Parathyroid adenoma (tissue), 2 donors: ENCODE data around the gene JDP2.

ENCODE experiments used
- H2AFZ ChIP-seq: fragments of 300-600 bp; sonication (generic); one replicate; pipeline ENCODE4 v1.7.0; 2017; ENCODE audit warnings: antibody characterized with exemption, mild to moderate bottlenecking
- H3K27ac ChIP-seq: fragments of 300-600 bp; sonication (generic); one replicate; pipeline ENCODE4 v1.7.0; 2017
- H3K27me3 ChIP-seq: fragments of 300-600 bp; sonication (generic); one replicate; pipeline ENCODE4 v1.7.0; 2017; ENCODE audit warnings: low read length; ENCODE audit not compliant: control insufficient read depth, insufficient read depth
- H3K36me3 ChIP-seq: fragments of 300-600 bp; sonication (generic); one replicate; pipeline ENCODE4 v1.7.0; 2017; ENCODE audit warnings: low read length; ENCODE audit not compliant: control insufficient read depth, insufficient read depth
- H3K4me1 ChIP-seq: fragments of 300-600 bp; sonication (generic); one replicate; pipeline ENCODE4 v1.7.0; 2017; ENCODE audit warnings: control low read depth
- H3K4me2 ChIP-seq: fragments of 300-600 bp; sonication (generic); one replicate; pipeline ENCODE4 v1.7.0; 2017; ENCODE audit warnings: low read length
- H3K4me3 ChIP-seq: fragments of 300-600 bp; sonication (generic); one replicate; pipeline ENCODE4 v1.7.0; 2017; ENCODE audit warnings: low read depth, low read length
- H3K79me2 ChIP-seq: fragments of 300-600 bp; sonication (generic); one replicate; pipeline ENCODE4 v1.7.0; 2017; ENCODE audit warnings: control low read depth
- H3K9ac ChIP-seq: fragments of 300-600 bp; sonication (generic); one replicate; pipeline ENCODE4 v1.7.0; 2017; ENCODE audit warnings: mild to moderate bottlenecking
- H3K9me3 ChIP-seq: fragments of 300-600 bp; sonication (generic); one replicate; pipeline ENCODE4 v1.7.0; 2017; ENCODE audit warnings: low read length; ENCODE audit not compliant: control insufficient read depth
- TF ChIP-seq, protein P1 (sequence below): fragments of 300-600 bp; sonication (generic); IDR thresholded peaks from one replicate; pipeline ENCODE4 v1.7.0; 2017; ENCODE audit warnings: antibody characterized with exemption, mild to moderate bottlenecking
- donor health status: primary hyperparathyroidism.

The JDP2 gene

DNA sequence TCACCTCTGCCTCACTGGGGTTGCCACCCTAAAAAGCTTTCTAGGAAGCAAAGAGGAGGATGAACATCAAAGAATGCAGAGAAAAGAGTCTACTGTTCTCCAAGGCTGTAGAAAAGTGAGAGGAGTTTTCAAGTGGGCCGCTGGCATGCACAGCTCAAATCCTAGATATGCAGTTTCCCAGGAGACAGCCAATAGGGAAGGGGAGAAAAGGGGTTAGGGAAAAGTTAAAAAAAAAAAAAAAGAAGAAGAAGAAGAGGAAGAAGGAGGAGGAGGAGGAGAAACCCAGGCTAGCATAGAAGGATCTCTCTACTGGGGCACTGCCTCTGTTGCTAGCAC is 95.1 kb downstream of the JDP2 start:
- Histone ChIP-seq H3K9ac (peak overlapping the region; percentile 47), H3K27ac (peak overlapping the region; percentile 95)

More for the DNA sequence above, 95.1 kb downstream of the JDP2 start:
- peaks cover 53% of the 10 kb centered on the region for H3K4me1 ChIP-seq
- TF ChIP-seq, protein P1, sequence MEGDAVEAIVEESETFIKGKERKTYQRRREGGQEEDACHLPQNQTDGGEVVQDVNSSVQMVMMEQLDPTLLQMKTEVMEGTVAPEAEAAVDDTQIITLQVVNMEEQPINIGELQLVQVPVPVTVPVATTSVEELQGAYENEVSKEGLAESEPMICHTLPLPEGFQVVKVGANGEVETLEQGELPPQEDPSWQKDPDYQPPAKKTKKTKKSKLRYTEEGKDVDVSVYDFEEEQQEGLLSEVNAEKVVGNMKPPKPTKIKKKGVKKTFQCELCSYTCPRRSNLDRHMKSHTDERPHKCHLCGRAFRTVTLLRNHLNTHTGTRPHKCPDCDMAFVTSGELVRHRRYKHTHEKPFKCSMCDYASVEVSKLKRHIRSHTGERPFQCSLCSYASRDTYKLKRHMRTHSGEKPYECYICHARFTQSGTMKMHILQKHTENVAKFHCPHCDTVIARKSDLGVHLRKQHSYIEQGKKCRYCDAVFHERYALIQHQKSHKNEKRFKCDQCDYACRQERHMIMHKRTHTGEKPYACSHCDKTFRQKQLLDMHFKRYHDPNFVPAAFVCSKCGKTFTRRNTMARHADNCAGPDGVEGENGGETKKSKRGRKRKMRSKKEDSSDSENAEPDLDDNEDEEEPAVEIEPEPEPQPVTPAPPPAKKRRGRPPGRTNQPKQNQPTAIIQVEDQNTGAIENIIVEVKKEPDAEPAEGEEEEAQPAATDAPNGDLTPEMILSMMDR, result no peak
- H3K27me3 ChIP-seq, result no peaks in the 10 kb centered on the region
- H3K4me3 ChIP-seq, result peak overlapping the region; percentile 59
- peak overlapping the region; percentile 92 for H2AFZ ChIP-seq
- peaks cover 33% of the 10 kb centered on the region for H3K79me2 ChIP-seq
- no peaks in the 10 kb centered on the region for H3K9me3 ChIP-seq
- H3K36me3 ChIP-seq, result no peaks in the 10 kb centered on the region
- peak overlapping the region; percentile 77 for H3K4me2 ChIP-seq
